HCT116 (cell line): ENCODE data around the gene NCF4. TPM values are rescaled to one million over a fixed set of nuclear protein-coding genes. Genes with fewer than 3 reads are reported as not detected.
A peak's percentile ranks its signal among the peaks of the same experiment; 100 is the strongest.

Experiments used
- ATAC-seq: fragments of 200-7000 bp; cut with Tn5 transposase; 2 replicates; pipeline ENCODE4 v1.9.1; 2020; ENCODE audit warnings: mild to moderate bottlenecking, moderate library complexity
- BruUV-seq: library from RNA; stranded (reverse); fragments of 400-500 nt; replicated peaks from 2 replicates; lab custom pipeline; 2021; lab: Mats Ljungman, UMichigan
- CTCF ChIA-PET: fragments of 300-600 bp; sonication (Branson Sonifier 250); formaldehyde crosslinking; loops from one replicate; lab custom pipeline; 2021; ENCODE audit warnings: antibody characterized with exemption; lab: Charles Lee
- POLR2A ChIA-PET: fragments of 300-600, 350-600 bp; sonication (Branson Sonifier 250); formaldehyde crosslinking; loops from one replicate; lab custom pipeline; 2021; ENCODE audit warnings: antibody characterized with exemption; lab: Charles Lee
- RAD21 ChIA-PET, 2 experiments: fragments of 300-600 bp; sonication (Branson Sonifier 250); formaldehyde crosslinking; loops; one replicate each; lab custom pipeline; 2023; ENCODE audit warnings: low total read pairs in 2 of 2; ENCODE audit not compliant: uncharacterized antibody in 2 of 2, unreplicated experiment in 2 of 2, low non-redundant PET in 1 of 2; lab: Charles Lee
- DNase-seq: peaks from one replicate; pipeline ENCODE4 v3.0.0-alpha.2; 2010; ENCODE audit warnings: low read depth, low spot score
- H2AFZ ChIP-seq: fragments of 200-600 bp; shearing (Covaris generic), sonication (generic); 2 replicates; pipeline ENCODE4 v1.6.1; 2017; ENCODE audit warnings: low read depth, mixed run types, mixed read lengths, antibody characterized with exemption, low read length; ENCODE audit not compliant: poor library complexity, severe bottlenecking
- H3K27ac ChIP-seq: 2 replicates; pipeline ENCODE4 v1.5.1; 2012; ENCODE audit warnings: low read depth, low read length
- H3K27me3 ChIP-seq: fragments of 200-600 bp; sonication (generic); 2 replicates; pipeline ENCODE4 v1.6.1; 2016; ENCODE audit warnings: mixed run types, low read length, mixed read lengths; ENCODE audit not compliant: insufficient read depth
- H3K36me3 ChIP-seq, 2 experiments: fragments of 200-500 bp in 1 of 2; fragments of 200-600 bp in 1 of 2; sonication (Bioruptor generic) in 1 of 2; sonication (generic) in 1 of 2; 2 replicates each; pipeline versions ENCODE4 v1.5.1 to v1.6.1; 2014 to 2016; ENCODE audit warnings: low read length in 2 of 2, inconsistent platforms in 1 of 2, mixed read lengths in 1 of 2, mixed run types in 1 of 2; ENCODE audit not compliant: insufficient read depth in 2 of 2, control insufficient read depth in 1 of 2
- H3K4me1 ChIP-seq, 2 experiments: fragments of 200-600 bp in 1 of 2; sonication (generic) in 1 of 2; 2 replicates each; pipeline versions ENCODE4 v1.5.1 to v1.6.1; 2012 to 2017; ENCODE audit warnings: low read length in 2 of 2, inconsistent platforms in 1 of 2, mild to moderate bottlenecking in 1 of 2, mixed read lengths in 1 of 2, mixed run types in 1 of 2, moderate library complexity in 1 of 2; ENCODE audit not compliant: insufficient read depth in 2 of 2, control insufficient read depth in 1 of 2
- H3K4me2 ChIP-seq: fragments of 200-600 bp; sonication (generic); 2 replicates; pipeline ENCODE4 v1.6.1; 2017; ENCODE audit warnings: mixed run types, low read length, mixed read lengths
- H3K4me3 ChIP-seq, 2 experiments: fragments of 200-600 bp in 1 of 2; sonication (generic) in 1 of 2; replicated peaks in 1 of 2; 2 replicates each; pipeline ENCODE4 v1.5.1; 2011 to 2016; ENCODE audit warnings: low read length in 2 of 2, control low read depth in 1 of 2, low read depth in 1 of 2, mild to moderate bottlenecking in 1 of 2, mixed read lengths in 1 of 2, mixed run types in 1 of 2
- H3K79me2 ChIP-seq: fragments of 200-600 bp; sonication (generic); 2 replicates; pipeline ENCODE4 v1.6.1; 2017; ENCODE audit warnings: mild to moderate bottlenecking, mixed run types, low read length, moderate library complexity, mixed read lengths; ENCODE audit not compliant: insufficient read depth
- H3K9ac ChIP-seq: fragments of 200-600 bp; sonication (generic); 2 replicates; pipeline ENCODE4 v1.6.1; 2016; ENCODE audit warnings: low read length, mixed read lengths
- H3K9me2 ChIP-seq: fragments of 200-600 bp; sonication (generic), shearing (Covaris generic); 2 replicates; pipeline ENCODE4 v1.6.1; 2017; ENCODE audit warnings: mixed run types, mild to moderate bottlenecking, moderate library complexity; ENCODE audit not compliant: insufficient read depth
- H3K9me3 ChIP-seq, 2 experiments: fragments of 200-500 bp in 1 of 2; fragments of 200-600 bp in 1 of 2; sonication (Bioruptor generic) in 1 of 2; sonication (generic) in 1 of 2; 2 replicates each; pipeline ENCODE4 v1.6.1; 2014 to 2017; ENCODE audit warnings: low read length in 2 of 2, mixed read lengths in 2 of 2, inconsistent platforms in 1 of 2, low read depth in 1 of 2, mild to moderate bottlenecking in 1 of 2, mixed run types in 1 of 2, moderate library complexity in 1 of 2; ENCODE audit not compliant: control insufficient read depth in 1 of 2, insufficient read depth in 1 of 2
- H4K20me1 ChIP-seq: fragments of 200-600 bp; sonication (generic), shearing (Covaris generic); 2 replicates; pipeline ENCODE4 v1.6.1; 2017; ENCODE audit warnings: mixed run types, mild to moderate bottlenecking, moderate library complexity; ENCODE audit not compliant: insufficient read depth
- FOSL1 ChIP-seq: IDR thresholded peaks from 2 replicates; pipeline ENCODE4 v1.6.1; 2012; ENCODE audit warnings: low read depth
- JUND ChIP-seq: IDR thresholded peaks from 2 replicates; pipeline ENCODE4 v1.6.1; 2012
- POLR2AphosphoS5 ChIP-seq: IDR thresholded peaks from 2 replicates; pipeline ENCODE4 v1.6.1; 2011; ENCODE audit warnings: mild to moderate bottlenecking, low read depth, low read length, moderate library complexity
- intact Hi-C: fragments of 100-400 bp; cut with micrococcal nuclease; formaldehyde crosslinking; loops from 2 replicates; pipeline ENCODE4 v1.10.0; 2022
- total RNA-seq: library from RNA; stranded (reverse); gene quantifications from one replicate; pipeline ENCODE4 v1.2.1, GENCODE V29; 2021; ENCODE audit not compliant: unreplicated experiment
- TF ChIP-seq, protein P1 (sequence below): IDR thresholded peaks from 2 replicates; pipeline ENCODE4 v1.6.1; 2012; ENCODE audit warnings: low read depth
- TF ChIP-seq, protein P2 (sequence below), 3 experiments: fragments of 200-600 bp in 1 of 3; sonication (generic) in 1 of 3; IDR thresholded peaks in 2 of 3; conservative IDR thresholded peaks in 1 of 3; 2 replicates each; pipeline ENCODE4 v1.5.1; 2012 to 2017; ENCODE audit warnings: low read depth in 2 of 3, low read length in 2 of 3, antibody characterized with exemption in 1 of 3, borderline replicate concordance in 1 of 3, control low read depth in 1 of 3, mild to moderate bottlenecking in 1 of 3, mixed read lengths in 1 of 3, mixed run types in 1 of 3, moderate library complexity in 1 of 3; ENCODE audit not compliant: insufficient read depth in 1 of 3

Gene NCF4
- total RNA-seq, 1 experiment from 2014 or later, result 0.37 TPM

DNA sequence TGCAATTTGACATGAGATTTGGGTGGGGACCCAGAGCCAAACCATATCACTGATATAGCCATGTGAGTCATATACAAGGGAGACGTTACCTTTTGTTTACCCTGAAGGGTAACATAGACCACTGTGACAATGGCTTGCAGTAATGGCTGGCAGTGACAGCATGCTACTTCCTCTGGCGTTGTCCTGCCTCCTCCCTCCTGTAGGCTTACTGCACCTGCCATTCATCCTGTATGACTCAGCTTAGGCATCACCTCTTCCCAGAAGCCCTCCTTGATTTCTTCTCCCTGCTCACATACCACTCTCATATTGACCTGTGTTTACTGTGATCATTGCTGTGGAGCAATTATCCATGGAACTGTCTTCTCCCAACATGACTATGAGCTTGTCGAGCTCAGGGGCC, 32.0 kb upstream of the NCF4 start:
- Histone ChIP-seq H3K79me2 (no peaks in the 10 kb centered on the region), H3K9me3 (no peaks in the 10 kb centered on the region; a peak in 1 of 4 replicates), H3K4me3 (no peak overlapping the region), H3K9me2 (no peaks in the 10 kb centered on the region), H2AFZ (no peak overlapping the region), H4K20me1 (no peaks in the 10 kb centered on the region), H3K27ac (no peak overlapping the region), H3K27me3 (0 out of 2 replicates have a peak, but pooled peaks cover 8% of the 10 kb centered on the region), H3K4me1 (no peaks in the 10 kb centered on the region), H3K9ac (no peak overlapping the region)
- CTCF ChIA-PET, result no interaction called here
- RAD21 ChIA-PET, result no interaction called here
- intact Hi-C loops, result no loop called here
- no TSS peak for BruUV-seq
- DNase-seq, result no peak
- TF ChIP-seq, protein P1, sequence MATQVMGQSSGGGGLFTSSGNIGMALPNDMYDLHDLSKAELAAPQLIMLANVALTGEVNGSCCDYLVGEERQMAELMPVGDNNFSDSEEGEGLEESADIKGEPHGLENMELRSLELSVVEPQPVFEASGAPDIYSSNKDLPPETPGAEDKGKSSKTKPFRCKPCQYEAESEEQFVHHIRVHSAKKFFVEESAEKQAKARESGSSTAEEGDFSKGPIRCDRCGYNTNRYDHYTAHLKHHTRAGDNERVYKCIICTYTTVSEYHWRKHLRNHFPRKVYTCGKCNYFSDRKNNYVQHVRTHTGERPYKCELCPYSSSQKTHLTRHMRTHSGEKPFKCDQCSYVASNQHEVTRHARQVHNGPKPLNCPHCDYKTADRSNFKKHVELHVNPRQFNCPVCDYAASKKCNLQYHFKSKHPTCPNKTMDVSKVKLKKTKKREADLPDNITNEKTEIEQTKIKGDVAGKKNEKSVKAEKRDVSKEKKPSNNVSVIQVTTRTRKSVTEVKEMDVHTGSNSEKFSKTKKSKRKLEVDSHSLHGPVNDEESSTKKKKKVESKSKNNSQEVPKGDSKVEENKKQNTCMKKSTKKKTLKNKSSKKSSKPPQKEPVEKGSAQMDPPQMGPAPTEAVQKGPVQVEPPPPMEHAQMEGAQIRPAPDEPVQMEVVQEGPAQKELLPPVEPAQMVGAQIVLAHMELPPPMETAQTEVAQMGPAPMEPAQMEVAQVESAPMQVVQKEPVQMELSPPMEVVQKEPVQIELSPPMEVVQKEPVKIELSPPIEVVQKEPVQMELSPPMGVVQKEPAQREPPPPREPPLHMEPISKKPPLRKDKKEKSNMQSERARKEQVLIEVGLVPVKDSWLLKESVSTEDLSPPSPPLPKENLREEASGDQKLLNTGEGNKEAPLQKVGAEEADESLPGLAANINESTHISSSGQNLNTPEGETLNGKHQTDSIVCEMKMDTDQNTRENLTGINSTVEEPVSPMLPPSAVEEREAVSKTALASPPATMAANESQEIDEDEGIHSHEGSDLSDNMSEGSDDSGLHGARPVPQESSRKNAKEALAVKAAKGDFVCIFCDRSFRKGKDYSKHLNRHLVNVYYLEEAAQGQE, result no peak
- TF ChIP-seq, protein P2, sequence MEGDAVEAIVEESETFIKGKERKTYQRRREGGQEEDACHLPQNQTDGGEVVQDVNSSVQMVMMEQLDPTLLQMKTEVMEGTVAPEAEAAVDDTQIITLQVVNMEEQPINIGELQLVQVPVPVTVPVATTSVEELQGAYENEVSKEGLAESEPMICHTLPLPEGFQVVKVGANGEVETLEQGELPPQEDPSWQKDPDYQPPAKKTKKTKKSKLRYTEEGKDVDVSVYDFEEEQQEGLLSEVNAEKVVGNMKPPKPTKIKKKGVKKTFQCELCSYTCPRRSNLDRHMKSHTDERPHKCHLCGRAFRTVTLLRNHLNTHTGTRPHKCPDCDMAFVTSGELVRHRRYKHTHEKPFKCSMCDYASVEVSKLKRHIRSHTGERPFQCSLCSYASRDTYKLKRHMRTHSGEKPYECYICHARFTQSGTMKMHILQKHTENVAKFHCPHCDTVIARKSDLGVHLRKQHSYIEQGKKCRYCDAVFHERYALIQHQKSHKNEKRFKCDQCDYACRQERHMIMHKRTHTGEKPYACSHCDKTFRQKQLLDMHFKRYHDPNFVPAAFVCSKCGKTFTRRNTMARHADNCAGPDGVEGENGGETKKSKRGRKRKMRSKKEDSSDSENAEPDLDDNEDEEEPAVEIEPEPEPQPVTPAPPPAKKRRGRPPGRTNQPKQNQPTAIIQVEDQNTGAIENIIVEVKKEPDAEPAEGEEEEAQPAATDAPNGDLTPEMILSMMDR (IDR thresholded peaks at IDR 0.05 in 2 of 3, conservative IDR thresholded peaks at IDR 0.05 in 1 of 3; ENCODE audit: borderline replicate concordance in 1 of 3, insufficient read depth in 1 of 3, low read depth in 2 of 3, low read length in 2 of 3), result no peak
- TF ChIP-seq JUND (peak; percentile 38; the same call in 1 of the 2 replicates), POLR2AphosphoS5 (no peak), FOSL1 (peak; percentile 29; the same call in 1 of the 2 replicates)
- TF ChIP-seq, all 23 proteins: peak for 2
- no peak overlapping the region for H3K4me2 ChIP-seq
- no peaks in the 10 kb centered on the region for H3K36me3 ChIP-seq
- ATAC-seq, result peak; percentile 52
- POLR2A ChIA-PET, result no interaction called here
